ENCODE data around the gene FBLN2.

FBLN2 gene

GRCh38 chr3:13686367-13687160 is 137.6 kb downstream of the FBLN2 start:
- H3K27me3 ChIP-seq (ENCODE audit: low read depth, low read length): peaks cover 26% of the 10 kb centered on the region
- no peak for TF ChIP-seq EZH2phosphoT487 (IDR thresholded peaks at IDR 0.05; ENCODE audit: low read depth)
- TF ChIP-seq, protein P1, sequence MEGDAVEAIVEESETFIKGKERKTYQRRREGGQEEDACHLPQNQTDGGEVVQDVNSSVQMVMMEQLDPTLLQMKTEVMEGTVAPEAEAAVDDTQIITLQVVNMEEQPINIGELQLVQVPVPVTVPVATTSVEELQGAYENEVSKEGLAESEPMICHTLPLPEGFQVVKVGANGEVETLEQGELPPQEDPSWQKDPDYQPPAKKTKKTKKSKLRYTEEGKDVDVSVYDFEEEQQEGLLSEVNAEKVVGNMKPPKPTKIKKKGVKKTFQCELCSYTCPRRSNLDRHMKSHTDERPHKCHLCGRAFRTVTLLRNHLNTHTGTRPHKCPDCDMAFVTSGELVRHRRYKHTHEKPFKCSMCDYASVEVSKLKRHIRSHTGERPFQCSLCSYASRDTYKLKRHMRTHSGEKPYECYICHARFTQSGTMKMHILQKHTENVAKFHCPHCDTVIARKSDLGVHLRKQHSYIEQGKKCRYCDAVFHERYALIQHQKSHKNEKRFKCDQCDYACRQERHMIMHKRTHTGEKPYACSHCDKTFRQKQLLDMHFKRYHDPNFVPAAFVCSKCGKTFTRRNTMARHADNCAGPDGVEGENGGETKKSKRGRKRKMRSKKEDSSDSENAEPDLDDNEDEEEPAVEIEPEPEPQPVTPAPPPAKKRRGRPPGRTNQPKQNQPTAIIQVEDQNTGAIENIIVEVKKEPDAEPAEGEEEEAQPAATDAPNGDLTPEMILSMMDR (IDR thresholded peaks at IDR 0.05; ENCODE audit: low read depth, low read length): no peak

GRCh38 chr3:13687517-13687943 is 138.6 kb downstream of the FBLN2 start:
- Histone ChIP-seq H3K9me3 (ENCODE audit: insufficient read depth, low read length) (no peaks in the 10 kb centered on the region), H3K36me3 (replicated peaks; ENCODE audit: low read depth, low read length) (no peaks in the 10 kb centered on the region), H3K9ac (ENCODE audit: low read length) (no peak overlapping the region), H3K4me2 (ENCODE audit: low read length) (no peak overlapping the region), H2AFZ (ENCODE audit: low read depth, low read length) (no peak overlapping the region), H3K79me2 (ENCODE audit: low read length) (no peaks in the 10 kb centered on the region), H3K27me3 (ENCODE audit: low read depth, low read length) (peaks cover 26% of the 10 kb centered on the region), H3K4me3 (ENCODE audit: low read length) (no peak overlapping the region), H4K20me1 (ENCODE audit: insufficient read depth, low read length) (no peaks in the 10 kb centered on the region), H3K27ac (ENCODE audit: low read length) (no peak overlapping the region), H3K4me1 (ENCODE audit: low read length) (peaks cover 7% of the 10 kb centered on the region; the same call in 1 of the 2 replicates)
- TF ChIP-seq, protein P1 (IDR thresholded peaks at IDR 0.05; ENCODE audit: low read depth, low read length): no peak
- no peak for TF ChIP-seq EZH2phosphoT487 (IDR thresholded peaks at IDR 0.05; ENCODE audit: low read depth)

More at GRCh38 chr3:13686367-13687160, 137.6 kb downstream of the FBLN2 start:
- Histone ChIP-seq H3K36me3 (replicated peaks; ENCODE audit: low read depth, low read length) (no peaks in the 10 kb centered on the region), H2AFZ (ENCODE audit: low read depth, low read length) (no peak overlapping the region), H3K9me3 (ENCODE audit: insufficient read depth, low read length) (no peaks in the 10 kb centered on the region), H3K4me3 (ENCODE audit: low read length) (no peak overlapping the region), H3K4me2 (ENCODE audit: low read length) (no peak overlapping the region), H3K27ac (ENCODE audit: low read length) (no peak overlapping the region), H3K79me2 (ENCODE audit: low read length) (no peaks in the 10 kb centered on the region), H4K20me1 (ENCODE audit: insufficient read depth, low read length) (no peaks in the 10 kb centered on the region), H3K9ac (ENCODE audit: low read length) (no peak overlapping the region), H3K4me1 (ENCODE audit: low read length) (peaks cover 7% of the 10 kb centered on the region; the same call in 1 of the 2 replicates)
